Stimulated activated naive CD4-positive, alpha-beta T cell treated with Interleukin-2 at 50 U/mL for 16 hours (primary cell): ENCODE results near the gene RYR3.

Experiments used
- DNase-seq: peaks from one replicate; lab custom pipeline; 2025; lab: John Stamatoyannopoulos, UW

The RYR3 gene

DNA sequence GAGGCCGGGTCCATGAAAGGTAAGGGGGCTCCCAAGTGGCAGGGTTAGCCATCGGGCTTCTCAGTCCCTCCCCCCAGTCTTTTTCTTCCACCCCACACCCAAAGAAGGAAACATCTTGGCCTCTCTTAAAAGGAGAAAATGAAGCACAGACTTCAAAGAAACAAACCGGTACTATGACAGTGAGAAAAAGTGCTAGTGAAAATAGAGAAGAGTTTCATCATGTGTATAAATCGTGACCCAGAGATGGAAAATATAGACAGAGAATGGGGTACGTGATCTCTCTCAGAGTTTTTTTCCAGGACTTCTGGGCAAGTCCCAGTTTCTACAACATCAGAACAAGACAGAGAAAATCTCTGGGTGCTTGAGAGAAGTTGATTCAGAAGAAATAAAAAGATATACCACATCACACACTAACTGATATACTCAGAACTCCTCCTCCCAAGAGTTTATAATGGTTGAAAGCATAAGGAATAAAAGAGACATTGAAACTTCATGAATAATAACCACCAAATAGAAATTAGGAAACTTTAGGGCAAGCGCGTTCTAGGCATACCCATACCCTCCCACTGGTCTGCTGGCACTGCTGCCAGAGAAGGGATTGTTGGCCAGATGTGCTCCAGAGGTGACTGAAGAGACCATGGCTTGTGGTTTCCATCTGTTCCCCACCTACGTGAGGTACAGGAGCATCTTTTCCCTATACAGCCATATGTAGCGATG lies 338.6 kb downstream of the RYR3 start:
- DNase-seq, result no peak

DNA sequence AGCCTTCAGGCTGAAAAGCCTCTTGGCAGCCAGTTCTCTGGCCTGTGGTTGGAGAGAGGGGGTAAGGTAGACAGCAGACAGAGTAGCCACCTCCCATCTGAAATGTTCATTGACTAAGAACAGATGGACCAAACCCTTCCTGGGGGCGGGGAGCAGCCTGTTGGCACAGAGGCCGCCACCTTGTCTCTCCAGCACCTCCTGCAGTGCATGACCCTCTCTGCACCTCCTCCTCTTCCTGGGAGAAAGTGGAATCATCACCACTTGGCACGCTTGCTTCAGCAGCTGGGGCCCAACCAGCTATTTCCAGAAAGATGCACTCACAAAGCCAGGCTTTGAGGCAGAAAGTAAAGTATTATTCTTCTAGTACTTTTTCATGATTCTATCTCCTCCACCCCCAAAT lies 344.1 kb downstream of the RYR3 start:
- DNase-seq, result no peak

- no peak for DNase-seq
Measured at GRCh38 chr15:33655488-33655887, 344.7 kb downstream of the RYR3 start.

DNA sequence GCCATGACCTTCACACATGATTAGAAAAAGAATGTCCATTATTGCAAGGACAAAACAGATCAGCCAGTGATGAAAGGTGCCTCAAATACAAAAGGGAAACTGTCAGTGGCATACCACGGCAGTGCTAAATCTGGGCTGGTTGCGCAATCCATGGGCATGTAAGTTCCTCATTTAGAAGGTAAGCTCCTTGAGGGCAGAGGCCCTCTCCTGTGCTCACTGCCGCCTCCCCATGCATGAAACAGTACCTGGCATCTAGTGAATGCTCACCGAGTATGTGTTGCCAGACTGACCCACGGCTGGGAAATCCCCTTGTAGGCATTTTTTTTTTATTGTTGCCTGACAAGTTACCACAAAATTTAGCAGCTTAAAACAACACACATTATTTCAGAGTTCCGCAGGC lies 345.4 kb downstream of the RYR3 start:
- DNase-seq, result no peak

- no peak for DNase-seq
Measured at GRCh38 chr15:33660151-33660550, 349.4 kb downstream of the RYR3 start.

GRCh38 chr15:33662014-33662413 lies 351.2 kb downstream of the RYR3 start:
- DNase-seq, result no peak

GRCh38 chr15:33664947-33665346 lies 354.2 kb downstream of the RYR3 start:
- DNase-seq, result no peak

DNA sequence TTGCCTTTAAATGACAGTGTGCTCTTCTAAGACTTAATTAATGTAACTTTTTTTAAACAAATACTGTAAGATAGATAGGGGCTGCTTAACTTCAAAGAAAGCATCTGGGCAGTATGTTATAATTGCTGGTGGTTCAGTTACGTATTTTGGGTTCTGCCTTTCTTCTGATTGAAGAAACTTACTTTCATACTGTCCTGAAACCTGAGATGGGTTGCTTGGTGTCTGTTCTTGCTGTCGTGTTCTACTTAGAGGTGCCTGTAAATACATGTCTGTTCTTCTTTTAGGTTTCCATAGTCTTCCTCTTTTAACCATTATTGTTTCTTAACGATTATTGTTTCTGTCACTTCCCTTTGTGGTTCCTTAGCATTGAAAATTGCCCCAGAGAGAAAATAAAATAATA lies 359.8 kb downstream of the RYR3 start:
- no peak for DNase-seq

DNA sequence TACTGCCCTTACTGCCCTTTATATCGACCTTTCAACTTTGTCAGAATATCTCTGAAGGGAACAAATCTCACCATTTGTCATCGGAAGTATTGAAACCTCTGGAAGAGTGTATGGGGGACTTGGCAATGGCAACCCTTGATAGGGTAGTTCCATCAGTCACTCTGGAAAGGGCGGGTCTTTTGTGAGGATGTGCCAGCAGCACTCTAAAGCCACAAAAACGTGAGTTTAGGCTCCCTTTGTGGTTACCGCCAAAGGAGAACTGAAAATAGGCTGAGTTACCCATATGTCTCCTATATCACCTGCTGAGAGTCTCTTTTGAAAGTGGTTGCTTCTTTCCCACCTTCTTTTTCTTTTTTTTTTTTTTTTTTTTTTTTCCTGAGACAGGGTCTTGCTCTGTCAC lies 360.7 kb downstream of the RYR3 start:
- no peak for DNase-seq

- no peak for DNase-seq
Measured at GRCh38 chr15:33675246-33675645, 364.5 kb downstream of the RYR3 start.

GRCh38 chr15:33677238-33677830 lies 366.6 kb downstream of the RYR3 start:
- no peak for DNase-seq

DNA sequence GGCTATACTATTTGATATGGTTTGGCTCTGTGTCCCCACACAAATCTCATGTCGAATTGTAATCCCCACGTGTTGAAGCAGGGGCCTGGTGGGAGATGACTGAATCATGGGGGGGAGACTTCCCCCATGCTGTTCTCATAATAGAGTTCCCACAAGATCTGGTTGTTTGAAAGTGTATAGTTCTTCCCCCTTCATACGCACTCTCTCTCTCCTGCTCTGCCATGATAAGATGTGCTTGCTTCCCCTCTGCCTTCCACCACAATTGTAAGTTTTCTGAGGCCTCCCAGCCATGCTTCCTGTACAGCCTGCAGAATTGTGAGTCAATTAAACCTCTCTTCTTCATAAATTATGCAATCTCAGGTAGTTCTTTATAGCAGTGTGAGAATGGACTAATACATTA lies 367.4 kb downstream of the RYR3 start:
- DNase-seq, result no peak

- DNase-seq, result no peak
Measured at GRCh38 chr15:33678602-33679001, 367.8 kb downstream of the RYR3 start.

- DNase-seq, result no peak
Measured at GRCh38 chr15:33679061-33679460, 368.3 kb downstream of the RYR3 start.

DNA sequence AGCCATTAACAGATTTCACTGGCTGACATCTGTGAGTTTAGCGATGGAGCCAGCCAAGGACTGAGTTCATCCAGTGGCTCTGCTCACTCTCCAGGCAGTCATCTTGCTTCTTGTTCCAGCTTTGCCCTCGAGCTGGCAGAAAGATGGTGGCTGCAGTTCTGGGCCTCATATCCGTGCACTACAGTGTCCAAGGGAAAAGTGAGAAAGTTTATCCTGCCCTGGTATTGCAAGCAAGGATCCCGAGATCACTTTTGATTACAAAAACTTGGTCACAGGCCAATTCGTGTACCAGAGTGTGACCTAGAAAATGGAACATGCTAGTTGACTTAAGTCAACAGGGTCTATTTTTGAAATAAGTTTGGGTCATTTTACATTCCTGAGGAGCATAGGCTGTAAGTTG lies 369.6 kb downstream of the RYR3 start:
- DNase-seq, result no peak

DNA sequence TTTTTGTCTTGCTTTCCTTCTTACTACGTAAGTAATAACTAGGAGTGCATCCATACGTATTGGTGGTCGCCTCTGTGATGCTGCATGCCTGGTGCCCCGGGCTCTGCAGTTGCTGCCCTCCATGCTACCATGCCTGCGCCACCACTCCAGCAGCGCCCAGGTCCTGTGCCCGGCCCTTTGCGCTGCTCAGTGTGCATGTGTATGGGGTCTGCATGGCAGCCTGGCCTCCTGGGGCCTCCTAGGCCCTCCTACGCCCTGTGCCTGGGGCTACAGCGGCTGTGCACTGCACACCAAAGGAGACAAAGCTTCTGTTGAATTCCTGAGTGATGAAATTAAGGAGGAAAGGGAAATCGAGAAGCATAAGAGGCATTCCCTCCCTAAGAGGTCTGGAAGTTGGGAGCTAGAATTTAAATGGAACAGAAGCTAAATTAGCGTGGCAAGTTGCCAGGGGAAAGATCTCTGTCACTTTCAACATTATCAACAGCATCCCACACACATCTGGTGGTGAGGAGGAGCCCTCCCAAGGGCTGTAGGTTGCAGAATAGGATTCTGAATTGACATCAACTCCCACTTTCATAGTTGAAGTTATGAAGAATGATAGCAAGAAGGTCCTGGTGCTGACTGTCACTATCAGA lies 382.5 kb downstream of the RYR3 start:
- no peak for DNase-seq

DNA sequence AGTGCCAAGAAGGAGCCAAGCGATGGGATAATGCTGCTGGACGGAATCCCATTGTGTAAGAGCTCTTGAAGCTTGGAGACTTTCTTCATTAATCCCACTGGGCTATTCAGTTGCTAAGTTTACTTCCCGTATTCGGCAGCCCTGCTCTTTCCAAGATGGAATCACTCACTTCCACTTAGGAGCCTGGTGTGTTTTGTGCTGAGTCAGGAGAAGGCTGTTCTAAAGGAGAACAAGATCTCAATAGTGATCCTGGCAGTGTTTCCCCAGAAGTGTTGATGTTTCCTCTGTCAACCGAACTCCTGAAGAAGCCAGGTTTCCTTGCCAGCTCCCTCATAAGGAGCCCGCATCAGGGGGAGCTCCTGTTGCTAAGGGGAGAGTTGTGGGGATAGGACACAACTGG lies 387.4 kb downstream of the RYR3 start:
- no peak for DNase-seq

- DNase-seq, result no peak
Measured at GRCh38 chr15:33699145-33699544, 388.4 kb downstream of the RYR3 start.

DNA sequence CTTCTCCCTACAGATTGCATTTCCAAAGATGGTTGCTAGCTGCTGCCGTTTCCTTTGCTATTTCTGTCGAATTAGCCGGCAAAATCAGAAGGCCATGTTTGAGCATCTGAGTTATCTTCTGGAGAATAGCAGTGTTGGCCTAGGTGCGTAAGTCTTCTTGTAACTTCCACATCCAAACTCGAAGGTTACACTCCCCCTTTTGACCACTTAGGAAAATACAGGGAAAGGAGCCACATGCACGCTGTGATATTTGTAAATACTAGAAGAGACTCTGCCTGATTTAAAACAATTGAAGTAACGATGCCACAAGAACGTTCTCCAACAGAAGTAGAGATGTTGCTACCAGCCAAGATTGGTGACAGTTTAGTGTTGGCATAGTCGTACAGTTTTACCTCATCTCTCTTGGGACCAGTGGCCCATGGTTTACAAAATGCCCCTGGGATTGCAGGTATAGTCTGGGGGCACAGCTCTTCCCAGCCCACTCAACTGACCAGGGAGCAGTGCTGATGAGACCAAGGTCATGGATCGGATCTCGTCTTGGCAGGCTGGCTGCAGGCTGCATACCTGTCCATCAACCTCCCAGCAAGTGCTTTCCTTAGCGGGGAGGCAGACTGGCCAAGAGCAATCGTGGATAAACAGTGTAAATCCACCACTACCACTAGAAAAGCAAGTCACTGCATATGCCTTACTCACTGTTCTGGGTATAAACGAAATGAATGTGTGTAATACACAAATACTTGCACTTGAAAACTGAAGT lies 389.1 kb downstream of the RYR3 start:
- no peak for DNase-seq

- DNase-seq, result peak; percentile 27
Measured at GRCh38 chr15:33700695-33701303, 390.0 kb downstream of the RYR3 start.

GRCh38 chr15:33701304-33701696 lies 390.5 kb downstream of the RYR3 start:
- no peak for DNase-seq

- no peak for DNase-seq
Measured at GRCh38 chr15:33706173-33706572, 395.4 kb downstream of the RYR3 start.
